H1 (cell line): ENCODE data around the gene ZNF516. TPM values are rescaled to one million over a fixed set of nuclear protein-coding genes. Genes with fewer than 3 reads are reported as not detected.

Source experiments
- CTCF ChIA-PET: fragments of 300-600 bp; sonication (Branson Sonifier 250); formaldehyde crosslinking; loops from one replicate; lab custom pipeline; 2021; ENCODE audit not compliant: partially characterized antibody; lab: Charles Lee
- POLR2A ChIA-PET: fragments of 300-600 bp; sonication (Branson Sonifier 250); formaldehyde crosslinking; loops from one replicate; lab custom pipeline; 2021; ENCODE audit warnings: inconsistent platforms; ENCODE audit not compliant: partially characterized antibody; lab: Charles Lee
- DNase-seq, 2 experiments: peaks; one replicate each; pipeline versions ENCODE4 v3.0.0 to v3.0.0-alpha.2; 2010 to 2022; ENCODE audit warnings: low spot score in 2 of 2, low read depth in 1 of 2, mixed read lengths in 1 of 2
- FAIRE-seq: peaks from 2 replicates; lab custom pipeline; 2011; peaks lifted over from hg19 to GRCh38; lab: Jason Lieb, UNC
- H2AFZ ChIP-seq: 2 replicates; pipeline ENCODE4 v1.8.1; 2012; ENCODE audit warnings: low read length, inconsistent platforms
- H2AK5ac ChIP-seq: 2 replicates; pipeline ENCODE4 v1.6.1; 2013; ENCODE audit warnings: low read depth, low read length
- H2BK120ac ChIP-seq: replicated peaks from 2 replicates; pipeline ENCODE3; 2013; ENCODE audit warnings: low read depth, low read length, inconsistent platforms
- H2BK12ac ChIP-seq: 2 replicates; pipeline ENCODE4 v1.6.1; 2013; ENCODE audit warnings: low read depth, low read length
- H2BK15ac ChIP-seq: 2 replicates; pipeline ENCODE4 v1.6.1; 2013; ENCODE audit warnings: low read length
- H2BK20ac ChIP-seq: 2 replicates; pipeline ENCODE4 v1.6.1; 2013; ENCODE audit warnings: low read length
- H2BK5ac ChIP-seq: 2 replicates; pipeline ENCODE4 v1.6.1; 2013; ENCODE audit warnings: low read depth, low read length
- H3K14ac ChIP-seq: 2 replicates; pipeline ENCODE4 v1.6.1; 2013; ENCODE audit warnings: inconsistent platforms; ENCODE audit not compliant: insufficient read length
- H3K18ac ChIP-seq: 2 replicates; pipeline ENCODE4 v1.6.1; 2013; ENCODE audit warnings: low read length; ENCODE audit errors: extremely low read depth
- H3K23ac ChIP-seq: 2 replicates; pipeline ENCODE4 v1.6.1; 2013; ENCODE audit warnings: inconsistent platforms; ENCODE audit not compliant: insufficient read length
- H3K23me2 ChIP-seq: 2 replicates; pipeline ENCODE4 v1.6.1; 2013; ENCODE audit warnings: low read depth, low read length
- H3K27ac ChIP-seq: 2 replicates; pipeline ENCODE4 v1.6.1; 2011; ENCODE audit warnings: low read depth, low read length, inconsistent platforms
- H3K27me3 ChIP-seq, 4 experiments: replicated peaks in 1 of 4; 1 replicate in 1 of 4; 2 replicates in 3 of 4; pipeline versions ENCODE4 v1.6.1 to v1.8.1; 2011 to 2013; ENCODE audit warnings: low read length in 3 of 4, mild to moderate bottlenecking in 3 of 4, inconsistent platforms in 2 of 4, mixed read lengths in 2 of 4, moderate library complexity in 1 of 4; ENCODE audit not compliant: control insufficient read depth in 3 of 4, insufficient read depth in 3 of 4; ENCODE audit errors: extremely low read depth in 1 of 4
- H3K36me3 ChIP-seq, 4 experiments: 2 replicates each; pipeline versions ENCODE4 v1.6.1 to v1.8.1; 2011 to 2013; ENCODE audit warnings: mild to moderate bottlenecking in 4 of 4, low read length in 3 of 4, moderate library complexity in 2 of 4, control low read depth in 1 of 4, inconsistent platforms in 1 of 4; ENCODE audit not compliant: insufficient read depth in 4 of 4, control insufficient read depth in 2 of 4
- H3K4ac ChIP-seq: replicated peaks from 2 replicates; pipeline ENCODE3; 2013; ENCODE audit warnings: low read length, low read depth, mixed read lengths, inconsistent platforms; ENCODE audit not compliant: insufficient read length
- H3K4me1 ChIP-seq, 4 experiments: replicated peaks in 1 of 4; 1 replicate in 1 of 4; 2 replicates in 3 of 4; pipeline versions ENCODE4 v1.6.1 to v1.8.1; 2011 to 2013; ENCODE audit warnings: low read length in 3 of 4, inconsistent platforms in 2 of 4, mixed read lengths in 1 of 4; ENCODE audit not compliant: insufficient read depth in 4 of 4, control insufficient read depth in 3 of 4
- H3K4me2 ChIP-seq, 2 experiments: 2 replicates each; pipeline versions ENCODE4 v1.6.1 to v1.8.1; 2011 to 2013; ENCODE audit warnings: low read depth in 2 of 2, low read length in 2 of 2, control low read depth in 1 of 2, inconsistent platforms in 1 of 2, mild to moderate bottlenecking in 1 of 2; ENCODE audit not compliant: insufficient read depth in 1 of 2
- H3K4me3 ChIP-seq, 4 experiments: fragments of 200-600, 300-600 bp in 1 of 4; sonication (generic), shearing (Covaris generic), sonication (Bioruptor Twin) in 1 of 4; 2 replicates each; pipeline versions ENCODE4 v1.5.1 to v1.8.1; 2011 to 2016; ENCODE audit warnings: low read length in 4 of 4, low read depth in 3 of 4, control low read depth in 2 of 4, inconsistent platforms in 2 of 4, mild to moderate bottlenecking in 2 of 4, mixed read lengths in 1 of 4, moderate library complexity in 1 of 4; ENCODE audit not compliant: insufficient read depth in 2 of 4; ENCODE audit errors: extremely low read depth in 1 of 4
- H3K56ac ChIP-seq: replicated peaks from 2 replicates; pipeline ENCODE3; 2013; ENCODE audit warnings: low read depth, mild to moderate bottlenecking, mixed read lengths, low read length, inconsistent platforms; ENCODE audit not compliant: insufficient read length
- H3K79me1 ChIP-seq: 2 replicates; pipeline ENCODE4 v1.6.1; 2013; ENCODE audit warnings: low read depth, low read length, control low read depth
- H3K79me2 ChIP-seq, 2 experiments: 2 replicates each; pipeline versions ENCODE4 v1.6.1 to v1.8.1; 2012 to 2013; ENCODE audit warnings: low read length in 2 of 2, mild to moderate bottlenecking in 2 of 2, inconsistent platforms in 1 of 2; ENCODE audit not compliant: insufficient read depth in 2 of 2, control insufficient read depth in 1 of 2
- H3K9ac ChIP-seq, 4 experiments: replicated peaks in 1 of 4; 1 replicate in 1 of 4; 2 replicates in 3 of 4; pipeline versions ENCODE4 v1.6.1 to v1.8.1; 2011 to 2013; ENCODE audit warnings: low read depth in 3 of 4, low read length in 3 of 4, control low read depth in 2 of 4, mild to moderate bottlenecking in 2 of 4, moderate library complexity in 2 of 4, inconsistent platforms in 1 of 4; ENCODE audit errors: extremely low read depth in 1 of 4
- H3K9me3 ChIP-seq, 2 experiments: 2 replicates each; pipeline versions ENCODE4 v1.6.1 to v1.8.1; 2012 to 2013; ENCODE audit warnings: mild to moderate bottlenecking in 2 of 2, moderate library complexity in 2 of 2, control low read depth in 1 of 2, inconsistent platforms in 1 of 2, low read depth in 1 of 2, low read length in 1 of 2, mixed read lengths in 1 of 2; ENCODE audit not compliant: insufficient read depth in 2 of 2
- H4K20me1 ChIP-seq, 2 experiments: replicated peaks in 1 of 2; 2 replicates each; pipeline versions ENCODE3 to v1.8.1; 2011 to 2013; ENCODE audit warnings: inconsistent platforms in 2 of 2, low read length in 2 of 2, mild to moderate bottlenecking in 1 of 2; ENCODE audit not compliant: insufficient read depth in 2 of 2, control insufficient read depth in 1 of 2
- H4K5ac ChIP-seq: 2 replicates; pipeline ENCODE4 v1.6.1; 2013; ENCODE audit warnings: low read length, low read depth, mixed read lengths, inconsistent platforms; ENCODE audit not compliant: insufficient read length
- H4K8ac ChIP-seq: 2 replicates; pipeline ENCODE4 v1.8.0; 2013; ENCODE audit warnings: mild to moderate bottlenecking, moderate library complexity, low read length, inconsistent platforms; ENCODE audit not compliant: insufficient read depth; ENCODE audit errors: extremely low read depth
- H4K91ac ChIP-seq: replicated peaks from 2 replicates; pipeline ENCODE3; 2013; ENCODE audit warnings: low read length, mixed read lengths, inconsistent platforms; ENCODE audit not compliant: insufficient read length
- CHD1 ChIP-seq: IDR thresholded peaks from 2 replicates; pipeline ENCODE4 v1.6.1; 2012; ENCODE audit warnings: low read depth, low read length, improper control_type of control experiment
- HDAC2 ChIP-seq, 2 experiments: fragments of 300-600 bp in 1 of 2; sonication (generic) in 1 of 2; IDR thresholded peaks; 2 replicates each; pipeline ENCODE4 v1.6.1; 2011 to 2012; ENCODE audit warnings: low read depth in 2 of 2, low read length in 2 of 2, mild to moderate bottlenecking in 2 of 2, moderate library complexity in 2 of 2, borderline replicate concordance in 1 of 2, inconsistent platforms in 1 of 2
- KDM5A ChIP-seq: fragments of 200-600 bp; IDR thresholded peaks from 2 replicates; pipeline ENCODE4 v1.7.1; 2012; ENCODE audit warnings: mild to moderate bottlenecking, low read length, inconsistent platforms, mixed read lengths
- RAD21 ChIP-seq, 2 experiments: IDR thresholded peaks in 1 of 2; conservative IDR thresholded peaks in 1 of 2; 2 replicates each; pipeline ENCODE4 v1.6.1; 2011; ENCODE audit warnings: low read depth in 2 of 2, low read length in 2 of 2, improper control_type of control experiment in 1 of 2, inconsistent platforms in 1 of 2, mild to moderate bottlenecking in 1 of 2, moderate library complexity in 1 of 2
- RBBP5 ChIP-seq: IDR thresholded peaks from 2 replicates; pipeline ENCODE4 v1.7.1; 2012; ENCODE audit warnings: low read depth, mild to moderate bottlenecking, inconsistent platforms, low read length, moderate library complexity, borderline replicate concordance
- SAP30 ChIP-seq: fragments of 300-600 bp; sonication (generic); IDR thresholded peaks from 2 replicates; pipeline ENCODE4 v1.7.1; 2012; ENCODE audit warnings: low read length, moderate library complexity, mild to moderate bottlenecking, inconsistent platforms; ENCODE audit not compliant: insufficient read depth, insufficient replicate concordance
- SIN3A ChIP-seq, 2 experiments: IDR thresholded peaks in 1 of 2; conservative IDR thresholded peaks in 1 of 2; 2 replicates each; pipeline ENCODE4 v1.6.1; 2011 to 2012; ENCODE audit warnings: low read length in 2 of 2, improper control_type of control experiment in 1 of 2, low read depth in 1 of 2, mild to moderate bottlenecking in 1 of 2
- SIRT6 ChIP-seq: IDR thresholded peaks from one replicate; pipeline ENCODE4 v1.7.1; 2012; ENCODE audit warnings: low read length, inconsistent platforms
- SP1 ChIP-seq: IDR thresholded peaks from 2 replicates; pipeline ENCODE4 v1.6.1; 2011; ENCODE audit warnings: low read depth, low read length
- SP2 ChIP-seq: IDR thresholded peaks from 2 replicates; pipeline ENCODE4 v1.6.1; 2012; ENCODE audit warnings: mild to moderate bottlenecking, low read length, inconsistent platforms
- WGBS, 2 experiments: shearing (Covaris generic) in 1 of 2; methylation state at CpG; one replicate each; pipeline versions ENCODE4 v1.1.6 to v1.1.7; 2013 to 2015; ENCODE audit warnings: low lambda C conversion rate in 2 of 2, mixed read lengths in 2 of 2, inconsistent platforms in 1 of 2, low coverage in 1 of 2, missing lambda C conversion rate in 1 of 2; ENCODE audit not compliant: insufficient replicate concordance in 2 of 2, insufficient coverage in 1 of 2, insufficient read length in 1 of 2; ENCODE audit errors: extremely low coverage in 1 of 2, missing lambda C conversion rate in 1 of 2; 5-methylcytosine and 5-hydroxymethylcytosine counted together
- polyA plus RNA-seq, 7 experiments: library from polyadenylated mRNA; depleted of rRNA in 3 of 7; stranded (reverse) in 5 of 7; unstranded in 2 of 7; fragments of >200 nt in 5 of 7; fragments of 200-250 nt in 2 of 7; gene quantifications; 1 replicate in 5 of 7; 2 replicates in 1 of 7; 4 replicates in 1 of 7; pipeline versions ENCODE4 v1.2.1 to v1.2.3, GENCODE V29; 2011 to 2013; ENCODE audit warnings: missing spikeins in 2 of 7, mixed read lengths in 2 of 7
- total RNA-seq: library from RNA; stranded (reverse); fragmentation: NEBNext Ultra II Directional; extraction: Animal tissue kit (Norgen Biotek cat#: 25700); gene quantifications from 2 replicates; pipeline ENCODE4 v1.2.1, GENCODE V29; 2021
- TF ChIP-seq, protein P1 (sequence below): IDR thresholded peaks from 2 replicates; pipeline ENCODE4 v1.6.1; 2012; ENCODE audit warnings: inconsistent platforms
- TF ChIP-seq, protein P2 (sequence below): IDR thresholded peaks from 2 replicates; pipeline ENCODE4 v1.6.1; 2012; ENCODE audit warnings: inconsistent platforms

The ZNF516 gene
- total and polyA plus RNA-seq, 2 of the 8 experiments (the other 6 are each of a cell fraction or from before 2014, with no cell fraction given): 7.3 to 17.0 TPM

DNA sequence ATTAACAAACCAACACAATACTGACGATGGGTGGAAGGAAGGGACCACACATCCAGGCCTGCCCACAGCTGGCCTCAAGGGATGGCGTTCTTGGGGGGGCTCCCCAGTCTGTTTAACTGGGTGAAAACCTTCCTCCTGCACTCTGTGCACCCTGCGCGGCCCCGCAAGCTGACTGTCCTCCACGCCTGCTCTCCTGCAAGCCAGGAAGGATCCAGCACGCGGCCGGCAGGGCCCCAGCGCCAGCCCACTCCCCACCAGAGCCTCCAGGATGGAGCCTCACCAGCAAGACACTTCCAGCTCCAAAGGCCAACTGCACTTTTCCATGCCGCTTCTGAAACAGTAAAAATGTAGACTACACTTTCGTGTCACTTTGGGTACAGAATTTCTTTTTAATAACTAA lies 135.1 kb downstream of the ZNF516 start:
- H3K23ac ChIP-seq: no peak overlapping the region
- CTCF ChIA-PET: no interaction called here
- TF ChIP-seq HDAC2 (IDR thresholded peaks at IDR 0.05; ENCODE audit: borderline replicate concordance in 1 of 2, low read depth in 2 of 2, low read length in 2 of 2) (no peak), SAP30 (no peak), CHD1 (no peak), SIRT6 (no peak), RBBP5 (no peak), SP1 (no peak), KDM5A (no peak), SP2 (no peak), RAD21 (IDR thresholded peaks at IDR 0.05 in 1 of 2, conservative IDR thresholded peaks at IDR 0.05 in 1 of 2; ENCODE audit: low read depth in 2 of 2, low read length in 2 of 2) (no peak), SIN3A (conservative IDR thresholded peaks at IDR 0.05 in 1 of 2, IDR thresholded peaks at IDR 0.05 in 1 of 2; ENCODE audit: low read depth in 1 of 2, low read length in 2 of 2) (no peak)
- TF ChIP-seq, protein P1, sequence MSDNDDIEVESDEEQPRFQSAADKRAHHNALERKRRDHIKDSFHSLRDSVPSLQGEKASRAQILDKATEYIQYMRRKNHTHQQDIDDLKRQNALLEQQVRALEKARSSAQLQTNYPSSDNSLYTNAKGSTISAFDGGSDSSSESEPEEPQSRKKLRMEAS: no peak
- TF ChIP-seq, protein P2, sequence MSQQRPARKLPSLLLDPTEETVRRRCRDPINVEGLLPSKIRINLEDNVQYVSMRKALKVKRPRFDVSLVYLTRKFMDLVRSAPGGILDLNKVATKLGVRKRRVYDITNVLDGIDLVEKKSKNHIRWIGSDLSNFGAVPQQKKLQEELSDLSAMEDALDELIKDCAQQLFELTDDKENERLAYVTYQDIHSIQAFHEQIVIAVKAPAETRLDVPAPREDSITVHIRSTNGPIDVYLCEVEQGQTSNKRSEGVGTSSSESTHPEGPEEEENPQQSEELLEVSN: no peak

More for the DNA sequence above, 135.1 kb downstream of the ZNF516 start:
- Histone ChIP-seq H3K9ac (no peak overlapping the region), H3K4me2 (no peak overlapping the region), H2BK120ac (no peak overlapping the region), H2BK15ac (no peak overlapping the region), H3K23me2 (no peaks in the 10 kb centered on the region), H3K79me1 (no peaks in the 10 kb centered on the region), H2BK20ac (no peak overlapping the region), H3K18ac (no peak overlapping the region), H3K4me1 (peaks cover 0 to 6% (median 2%) of the 10 kb centered on the region in 4 experiments; a peak in 3 of 7 replicates), H3K36me3 (peaks cover 0 to 3% (median 1%) of the 10 kb centered on the region in 4 experiments; a peak in 2 of 8 replicates), H3K4me3 (no peak overlapping the region), H2AFZ (no peak overlapping the region), H3K56ac (no peak overlapping the region), H3K4ac (no peak overlapping the region), H3K14ac (no peak overlapping the region), H3K27ac (no peak overlapping the region), H4K91ac (no peak overlapping the region), H2BK5ac (no peak overlapping the region), H4K8ac (no peak overlapping the region; the same call in 1 of the 2 replicates), H4K5ac (no peak overlapping the region), H2BK12ac (no peak overlapping the region), H3K27me3 (no peaks in the 10 kb centered on the region), H3K9me3 (no peaks in the 10 kb centered on the region), H4K20me1 (no peaks in the 10 kb centered on the region), H3K79me2 (no peaks in the 10 kb centered on the region), H2AK5ac (no peak overlapping the region)
- POLR2A ChIA-PET: no interaction called here
- FAIRE-seq: no peak
- 89% methylated on average over 12 of the region's 12 CpGs; no CpG with 5 or more reads in 1 of the 2 experiments for WGBS, 2 experiments
- no peak for DNase-seq
